ENCODE data around the gene FZD7. TPM values are rescaled to one million over a fixed set of nuclear protein-coding genes. Genes with fewer than 3 reads are reported as not detected.

Gene FZD7
- total RNA-seq, 1 donor from 2014 or later = 91.0 TPM

DNA sequence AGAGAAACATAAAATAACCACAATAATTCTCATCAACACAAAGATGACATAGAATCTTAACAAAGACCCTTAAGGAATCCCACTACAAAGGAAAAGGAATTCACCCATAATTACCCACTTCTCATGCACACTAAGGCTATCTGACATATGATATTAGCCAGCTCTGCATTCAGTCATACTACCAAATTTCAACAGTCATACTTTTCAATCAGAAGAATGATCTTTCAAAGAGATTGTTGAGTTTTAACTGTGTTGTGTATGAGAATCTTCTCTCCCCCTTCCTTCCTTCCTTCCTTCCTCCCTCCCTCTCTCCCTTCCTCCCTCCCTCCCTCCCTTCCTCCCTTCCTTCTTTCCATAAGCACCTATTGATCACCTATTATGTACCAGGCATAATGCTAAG lies 17.0 kb downstream of the FZD7 start:
- Mint-ChIP-seq H3K27me3 (ENCODE audit: low read depth) (peaks cover 5% of the 10 kb centered on the region), H3K4me1 (peaks cover 20% of the 10 kb centered on the region), H3K27ac (ENCODE audit: unreplicated experiment) (no peak overlapping the region), H3K9me3 (no peaks in the 10 kb centered on the region), H3K36me3 (ENCODE audit: low read depth) (no peaks in the 10 kb centered on the region), H3K4me3 (no peak overlapping the region)
- no peak for DNase-seq (ENCODE audit: low read depth, low spot score)
- TF ChIP-seq CTCF (conservative IDR thresholded peaks at IDR 0.05) = no peak

DNA sequence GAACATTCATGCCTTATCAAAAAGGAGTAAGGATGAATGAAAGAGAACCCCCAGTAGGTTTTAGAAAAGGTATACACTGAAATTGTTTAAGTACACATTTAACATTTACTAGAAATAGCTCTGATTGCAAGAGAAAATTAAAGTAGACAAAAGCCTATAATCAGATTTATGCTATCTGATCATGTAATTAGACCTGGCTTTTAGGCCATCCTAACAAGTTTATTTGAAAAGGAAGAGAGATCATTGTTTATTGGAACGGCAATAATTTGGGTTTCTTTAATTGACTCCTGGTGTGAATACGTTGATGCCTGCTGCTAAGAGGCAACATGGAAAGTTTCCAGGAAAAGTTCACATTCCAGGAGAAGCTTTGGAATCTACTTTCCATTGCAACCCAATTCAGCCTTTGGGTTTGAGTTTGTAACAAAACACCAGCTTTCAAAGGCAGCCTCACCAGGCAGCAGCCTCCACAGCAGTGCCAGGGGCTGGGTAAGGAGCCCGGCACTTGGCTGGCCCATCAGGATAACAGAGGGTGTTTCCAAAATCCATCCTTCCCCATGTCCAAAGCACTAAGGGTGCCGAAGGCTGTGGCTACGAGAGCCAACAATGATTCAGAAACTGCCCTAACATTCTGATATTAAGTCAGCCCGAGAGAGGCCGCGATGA lies 18.0 kb downstream of the FZD7 start:
- TF ChIP-seq CTCF (conservative IDR thresholded peaks at IDR 0.05) = no peak
- DNase-seq (ENCODE audit: low read depth, low spot score) = no peak
- Mint-ChIP-seq H3K9me3 (no peaks in the 10 kb centered on the region), H3K4me1 (peaks cover 13% of the 10 kb centered on the region), H3K36me3 (ENCODE audit: low read depth) (no peaks in the 10 kb centered on the region), H3K27ac (ENCODE audit: unreplicated experiment) (no peak overlapping the region), H3K27me3 (ENCODE audit: low read depth) (peaks cover 5% of the 10 kb centered on the region), H3K4me3 (no peak overlapping the region)

DNA sequence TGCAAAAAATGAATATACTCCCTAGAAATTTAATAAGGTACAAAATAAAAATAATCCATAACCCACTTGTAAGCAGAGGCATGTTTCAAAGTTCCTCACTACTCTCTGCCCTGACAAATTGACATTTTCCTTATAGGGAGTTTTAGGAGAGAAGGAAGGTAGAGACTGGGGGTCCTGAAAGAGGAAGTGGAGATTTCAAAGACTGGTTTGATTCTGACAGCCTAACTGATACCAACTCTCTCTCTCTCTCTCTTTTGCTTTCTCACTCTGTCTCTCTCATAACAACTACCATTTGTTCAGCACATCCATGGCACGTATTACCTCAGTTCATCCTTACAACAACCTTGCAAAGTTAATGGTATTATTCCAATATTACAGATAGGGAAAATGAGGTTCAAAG lies 18.6 kb downstream of the FZD7 start:
- H3K36me3 Mint-ChIP-seq (ENCODE audit: low read depth) = no peaks in the 10 kb centered on the region
- no peak for TF ChIP-seq CTCF (conservative IDR thresholded peaks at IDR 0.05)
- DNase-seq (ENCODE audit: low read depth, low spot score) = no peak
- H3K27me3 Mint-ChIP-seq (ENCODE audit: low read depth) = peaks cover 5% of the 10 kb centered on the region
- no peak overlapping the region for H3K4me3 Mint-ChIP-seq
- no peak overlapping the region for H3K27ac Mint-ChIP-seq (ENCODE audit: unreplicated experiment)
- H3K9me3 Mint-ChIP-seq = no peaks in the 10 kb centered on the region
- H3K4me1 Mint-ChIP-seq = peaks cover 13% of the 10 kb centered on the region

- Mint-ChIP-seq H3K27me3 (ENCODE audit: low read depth) (peaks cover 5% of the 10 kb centered on the region), H3K36me3 (ENCODE audit: low read depth) (no peaks in the 10 kb centered on the region), H3K9me3 (peaks cover 3% of the 10 kb centered on the region), H3K4me3 (no peak overlapping the region), H3K4me1 (peaks cover 9% of the 10 kb centered on the region), H3K27ac (ENCODE audit: unreplicated experiment) (no peak overlapping the region)
- TF ChIP-seq CTCF (conservative IDR thresholded peaks at IDR 0.05) = no peak
- DNase-seq (ENCODE audit: low read depth, low spot score) = no peak
Observed at GRCh38 chr2:202054679-202055078, 21.0 kb downstream of the FZD7 start.

- peaks cover 1% of the 10 kb centered on the region for H3K4me1 Mint-ChIP-seq
- no peaks in the 10 kb centered on the region for H3K36me3 Mint-ChIP-seq (ENCODE audit: low read depth)
- no peak overlapping the region for H3K27ac Mint-ChIP-seq (ENCODE audit: unreplicated experiment)
- TF ChIP-seq CTCF (conservative IDR thresholded peaks at IDR 0.05) = peak; percentile 53
- H3K27me3 Mint-ChIP-seq (ENCODE audit: low read depth) = peaks cover 5% of the 10 kb centered on the region
- no peak for DNase-seq (ENCODE audit: low read depth, low spot score)
- no peak overlapping the region for H3K4me3 Mint-ChIP-seq
- peaks cover 3% of the 10 kb centered on the region for H3K9me3 Mint-ChIP-seq
Observed at GRCh38 chr2:202056611-202057010, 23.0 kb downstream of the FZD7 start.

All from neural crest cell (in vitro differentiated cells).